Measurements from ENCODE around the gene ABCD4. TPM values are rescaled to one million over a fixed set of nuclear protein-coding genes. Genes with fewer than 3 reads are reported as not detected.

Gene ABCD4
- total RNA-seq, 1 donor from 2014 or later, result 58.6 TPM

DNA sequence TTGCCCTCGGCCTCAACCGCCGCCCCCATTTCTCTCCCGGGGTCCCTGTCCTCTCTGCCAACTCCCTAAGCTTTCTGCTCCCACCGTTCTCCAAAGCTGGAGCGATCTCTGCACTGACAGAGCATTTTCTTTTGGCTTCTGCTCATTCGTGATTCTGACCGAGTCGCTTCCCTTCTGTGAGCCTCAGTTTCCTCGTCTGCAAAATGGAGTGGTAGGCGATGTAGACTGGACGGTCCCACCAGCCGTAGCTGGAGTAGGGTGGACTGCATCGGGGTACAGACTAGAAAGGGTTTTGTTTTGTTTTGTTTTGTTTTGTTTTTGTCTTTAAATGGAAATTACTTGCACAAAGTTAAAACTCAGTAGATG is 61.1 kb downstream of the ABCD4 start:
- H3K27me3 Mint-ChIP-seq (ENCODE audit: unreplicated experiment), result peaks cover 90% of the 10 kb centered on the region
- no peak overlapping the region for H3K4me3 Mint-ChIP-seq (ENCODE audit: unreplicated experiment)
- no peak overlapping the region for H3K27ac Mint-ChIP-seq (ENCODE audit: unreplicated experiment)
- peaks cover 17% of the 10 kb centered on the region for H3K4me1 Mint-ChIP-seq (ENCODE audit: unreplicated experiment)
- no peaks in the 10 kb centered on the region for H3K36me3 Mint-ChIP-seq (ENCODE audit: unreplicated experiment)
- no peaks in the 10 kb centered on the region for H3K9me3 Mint-ChIP-seq (ENCODE audit: unreplicated experiment)
- TF ChIP-seq, protein P1, sequence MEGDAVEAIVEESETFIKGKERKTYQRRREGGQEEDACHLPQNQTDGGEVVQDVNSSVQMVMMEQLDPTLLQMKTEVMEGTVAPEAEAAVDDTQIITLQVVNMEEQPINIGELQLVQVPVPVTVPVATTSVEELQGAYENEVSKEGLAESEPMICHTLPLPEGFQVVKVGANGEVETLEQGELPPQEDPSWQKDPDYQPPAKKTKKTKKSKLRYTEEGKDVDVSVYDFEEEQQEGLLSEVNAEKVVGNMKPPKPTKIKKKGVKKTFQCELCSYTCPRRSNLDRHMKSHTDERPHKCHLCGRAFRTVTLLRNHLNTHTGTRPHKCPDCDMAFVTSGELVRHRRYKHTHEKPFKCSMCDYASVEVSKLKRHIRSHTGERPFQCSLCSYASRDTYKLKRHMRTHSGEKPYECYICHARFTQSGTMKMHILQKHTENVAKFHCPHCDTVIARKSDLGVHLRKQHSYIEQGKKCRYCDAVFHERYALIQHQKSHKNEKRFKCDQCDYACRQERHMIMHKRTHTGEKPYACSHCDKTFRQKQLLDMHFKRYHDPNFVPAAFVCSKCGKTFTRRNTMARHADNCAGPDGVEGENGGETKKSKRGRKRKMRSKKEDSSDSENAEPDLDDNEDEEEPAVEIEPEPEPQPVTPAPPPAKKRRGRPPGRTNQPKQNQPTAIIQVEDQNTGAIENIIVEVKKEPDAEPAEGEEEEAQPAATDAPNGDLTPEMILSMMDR (IDR thresholded peaks at IDR 0.05), result no peak
- DNase-seq (ENCODE audit: extremely low spot score, unreplicated experiment), result no peak

DNA sequence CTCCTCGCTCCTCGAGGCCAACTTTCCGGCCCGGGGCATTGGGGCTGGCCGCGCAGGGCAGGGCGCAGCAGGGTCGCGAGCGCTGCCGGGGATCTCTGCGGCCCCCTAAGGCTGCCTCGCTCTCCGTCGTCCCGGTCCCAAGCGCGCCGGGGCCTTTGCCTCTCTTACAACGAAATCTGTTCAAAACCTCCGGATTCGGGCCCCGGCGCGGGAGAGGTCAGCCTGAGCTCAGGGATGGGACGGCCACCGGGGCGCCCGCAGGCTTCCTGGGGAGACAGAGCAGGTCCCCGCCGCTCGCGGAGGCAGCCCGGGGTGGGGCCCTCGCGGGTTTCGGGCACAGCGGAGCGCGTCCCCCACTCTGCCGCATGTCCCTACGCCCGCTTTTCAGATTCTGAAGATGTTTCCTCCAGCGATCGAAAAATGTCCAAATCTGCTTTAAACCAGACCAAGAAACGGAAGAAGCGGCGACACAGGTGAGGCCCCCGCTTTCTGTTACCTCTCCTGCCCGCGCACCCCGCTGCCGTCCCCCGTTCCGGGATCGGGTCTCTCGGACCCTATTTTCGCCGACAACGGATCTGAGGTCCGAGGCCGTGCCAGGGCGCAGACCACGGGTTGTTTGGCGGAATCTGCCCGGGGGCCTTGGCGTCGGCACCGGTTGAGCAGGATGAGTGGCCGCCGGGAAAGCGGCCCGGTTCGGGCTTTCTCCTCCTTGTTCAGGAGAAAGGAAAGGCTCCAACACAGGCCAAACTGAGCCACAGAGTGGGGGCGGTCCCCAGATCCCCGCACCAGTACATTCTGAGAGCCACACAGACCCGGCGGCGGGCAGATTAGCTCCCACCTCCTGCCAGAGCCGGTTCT is 61.7 kb downstream of the ABCD4 start:
- H3K4me3 Mint-ChIP-seq (ENCODE audit: unreplicated experiment), result no peak overlapping the region
- TF ChIP-seq, protein P1 (IDR thresholded peaks at IDR 0.05), result no peak
- H3K36me3 Mint-ChIP-seq (ENCODE audit: unreplicated experiment), result no peaks in the 10 kb centered on the region
- no peak for DNase-seq (ENCODE audit: extremely low spot score, unreplicated experiment)
- peaks cover 87% of the 10 kb centered on the region for H3K27me3 Mint-ChIP-seq (ENCODE audit: unreplicated experiment)
- no peak overlapping the region for H3K27ac Mint-ChIP-seq (ENCODE audit: unreplicated experiment)
- H3K9me3 Mint-ChIP-seq (ENCODE audit: unreplicated experiment), result no peaks in the 10 kb centered on the region
- H3K4me1 Mint-ChIP-seq (ENCODE audit: unreplicated experiment), result peaks cover 17% of the 10 kb centered on the region

DNA sequence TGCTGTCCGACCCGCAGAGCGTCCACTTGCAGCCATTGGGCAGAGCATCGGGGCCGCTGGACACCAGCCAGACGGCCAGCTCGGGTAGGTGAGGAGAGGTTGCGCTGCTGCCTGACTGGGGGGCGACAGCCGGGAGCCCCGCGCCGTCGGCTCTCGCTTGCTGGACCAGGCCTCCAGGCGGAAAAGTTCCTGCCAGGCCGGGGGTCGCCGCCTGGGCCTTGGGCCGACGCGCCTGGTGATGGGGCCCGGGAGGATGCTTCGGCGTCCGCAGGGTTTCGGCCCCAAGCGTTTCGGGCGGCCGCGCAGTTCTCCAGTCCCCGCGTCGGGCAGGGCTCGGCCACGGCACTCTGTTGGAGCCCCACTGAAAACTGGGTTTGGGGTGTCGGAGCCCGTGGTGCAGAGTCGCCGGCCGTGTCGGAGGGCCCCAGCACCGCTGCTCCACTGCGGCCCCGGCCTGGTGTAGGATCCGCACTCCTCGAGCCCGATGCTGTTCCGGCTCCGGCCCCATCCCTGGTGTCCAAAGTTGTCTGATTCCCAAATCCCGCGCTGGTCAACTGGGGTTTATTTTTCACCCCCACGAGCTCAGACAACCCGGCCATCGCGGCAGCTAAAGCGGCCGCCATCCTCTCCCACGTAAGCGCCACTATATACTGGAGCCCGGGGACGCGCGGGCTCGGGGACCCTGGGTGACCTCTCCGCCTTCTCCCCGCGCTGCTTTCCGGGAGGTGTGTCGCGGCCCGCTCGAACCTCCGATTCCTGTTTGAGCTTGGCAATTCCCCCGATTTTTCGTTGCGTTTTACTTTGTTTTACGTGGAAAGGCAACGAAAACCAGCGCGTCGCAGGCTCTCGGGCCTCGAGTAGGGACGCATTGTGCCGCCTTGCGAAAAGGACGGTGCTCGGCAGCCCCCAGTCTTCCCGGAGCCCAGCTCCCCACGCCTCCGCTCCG is 62.6 kb downstream of the ABCD4 start:
- no peak overlapping the region for H3K27ac Mint-ChIP-seq (ENCODE audit: unreplicated experiment)
- peak overlapping the region; percentile 18 for H3K4me3 Mint-ChIP-seq (ENCODE audit: unreplicated experiment)
- H3K27me3 Mint-ChIP-seq (ENCODE audit: unreplicated experiment), result peaks cover 83% of the 10 kb centered on the region
- no peak for DNase-seq (ENCODE audit: extremely low spot score, unreplicated experiment)
- H3K9me3 Mint-ChIP-seq (ENCODE audit: unreplicated experiment), result no peaks in the 10 kb centered on the region
- peaks cover 17% of the 10 kb centered on the region for H3K4me1 Mint-ChIP-seq (ENCODE audit: unreplicated experiment)
- no peaks in the 10 kb centered on the region for H3K36me3 Mint-ChIP-seq (ENCODE audit: unreplicated experiment)
- TF ChIP-seq, protein P1 (IDR thresholded peaks at IDR 0.05), result no peak

DNA sequence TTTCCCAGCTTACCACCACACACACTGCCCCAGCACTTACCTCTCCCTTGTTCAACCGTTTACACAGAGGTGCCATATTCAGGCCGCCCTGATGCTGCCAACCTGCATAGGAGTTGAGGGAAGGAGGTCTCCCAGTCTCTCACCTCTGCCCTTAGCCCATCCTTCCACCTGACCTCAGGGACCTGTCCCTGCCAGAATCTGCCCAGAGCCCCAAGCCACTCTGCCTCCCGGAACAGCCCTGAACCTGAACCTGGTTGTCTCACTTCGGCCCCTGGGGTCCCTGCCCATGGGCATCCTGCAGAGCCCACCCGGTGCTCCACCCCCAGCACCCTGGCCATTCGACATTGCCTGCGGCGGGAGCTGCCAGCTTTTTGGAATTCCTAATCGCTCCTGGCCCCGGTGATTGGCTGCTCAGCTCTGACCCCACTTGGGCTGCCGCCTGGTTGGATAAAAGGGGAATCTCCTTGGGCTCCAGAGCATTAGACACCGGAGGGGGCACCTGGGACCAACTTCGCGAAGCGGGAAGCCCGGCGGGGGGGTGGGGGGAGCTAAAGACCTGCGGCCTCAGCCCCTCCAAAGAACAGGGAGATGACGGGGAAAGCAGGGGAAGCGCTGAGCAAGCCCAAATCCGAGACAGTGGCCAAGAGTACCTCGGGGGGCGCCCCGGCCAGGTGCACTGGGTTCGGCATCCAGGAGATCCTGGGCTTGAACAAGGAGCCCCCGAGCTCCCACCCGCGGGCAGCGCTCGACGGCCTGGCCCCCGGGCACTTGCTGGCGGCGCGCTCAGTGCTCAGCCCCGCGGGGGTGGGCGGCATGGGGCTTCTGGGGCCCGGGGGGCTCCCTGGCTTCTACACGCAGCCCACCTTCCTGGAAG is 63.5 kb downstream of the ABCD4 start, which contains the start of gene VSX2:
Gene VSX2 (plus strand): TSS at position 476 of the 874 bp plus-strand sequence. CDS start 113 bp downstream, at position 589.
- Mint-ChIP-seq H3K4me3 (ENCODE audit: unreplicated experiment) (peak within 1 kb of the TSS; percentile 18), H3K9me3 (ENCODE audit: unreplicated experiment) (no peaks in the 10 kb centered on the region), H3K4me1 (ENCODE audit: unreplicated experiment) (peaks cover 17% of the 10 kb centered on the region), H3K27ac (ENCODE audit: unreplicated experiment) (no peak within 1 kb of the TSS), H3K27me3 (ENCODE audit: unreplicated experiment) (peaks cover 85% of the 10 kb centered on the region), H3K36me3 (ENCODE audit: unreplicated experiment) (no peaks in the 10 kb centered on the region)
- TF ChIP-seq, protein P1 (IDR thresholded peaks at IDR 0.05), result no peak
- DNase-seq (ENCODE audit: extremely low spot score, unreplicated experiment), result no peak
